GM19395 (cell line): ENCODE results near the gene TSPAN32.

Source experiments
- ATAC-seq: cut with Tn5 transposase; IDR thresholded peaks from one replicate; pipeline ENCODE4 v1.9.1; 2021; ENCODE audit warnings: mild to moderate bottlenecking, moderate library complexity; ENCODE audit not compliant: unreplicated experiment

The TSPAN32 gene

GRCh38 chr11:2301631-2302305 is at the start of gene TSPAN32, which contains the start of gene C11orf21:
Gene TSPAN32, plus strand, starts transcription at chr11:2302013. Its CDS starts 137 bp downstream, at chr11:2302150.
Gene C11orf21, minus strand, starts transcription at chr11:2301918. Its CDS starts 110 bp downstream, at chr11:2301808.
- no peak for ATAC-seq

- no peak for ATAC-seq
Observed at GRCh38 chr11:2252018-2252417, 49.8 kb upstream of the TSPAN32 start.

GRCh38 chr11:2256293-2256913 is 45.4 kb upstream of the TSPAN32 start:
- ATAC-seq: no peak

GRCh38 chr11:2256951-2257700 is 44.7 kb upstream of the TSPAN32 start:
- no peak for ATAC-seq

GRCh38 chr11:2258501-2259465 is 43.0 kb upstream of the TSPAN32 start:
- no peak for ATAC-seq

GRCh38 chr11:2259466-2259830 is 42.4 kb upstream of the TSPAN32 start:
- ATAC-seq: no peak

GRCh38 chr11:2259897-2260451 is 41.8 kb upstream of the TSPAN32 start:
- ATAC-seq: no peak

GRCh38 chr11:2260491-2261364 is 41.1 kb upstream of the TSPAN32 start:
- no peak for ATAC-seq

GRCh38 chr11:2261436-2262230 is 40.2 kb upstream of the TSPAN32 start:
- no peak for ATAC-seq

GRCh38 chr11:2262301-2263070 is 39.3 kb upstream of the TSPAN32 start:
- ATAC-seq: no peak

- ATAC-seq: no peak
Observed at GRCh38 chr11:2263071-2263565, 38.7 kb upstream of the TSPAN32 start.

GRCh38 chr11:2263724-2264360 is 38.0 kb upstream of the TSPAN32 start:
- ATAC-seq: no peak

GRCh38 chr11:2264366-2265053 is 37.3 kb upstream of the TSPAN32 start:
- no peak for ATAC-seq

- peak; percentile 67 for ATAC-seq
Observed at GRCh38 chr11:2265396-2265795, 36.4 kb upstream of the TSPAN32 start.

GRCh38 chr11:2265854-2266585 is 35.8 kb upstream of the TSPAN32 start:
- no peak for ATAC-seq
